OCI-M2 (cell line): ENCODE data around the gene B4GALNT3.

Experiments
- DNase-seq: peaks from one replicate; lab custom pipeline; 2025; ENCODE audit not compliant: unreplicated experiment; lab: John Stamatoyannopoulos, UW

The B4GALNT3 gene

GRCh38 chr12:558580-558979 lies 98.8 kb downstream of the B4GALNT3 start:
- DNase-seq: no peak

GRCh38 chr12:559208-559905 lies 99.6 kb downstream of the B4GALNT3 start:
- no peak for DNase-seq

DNA sequence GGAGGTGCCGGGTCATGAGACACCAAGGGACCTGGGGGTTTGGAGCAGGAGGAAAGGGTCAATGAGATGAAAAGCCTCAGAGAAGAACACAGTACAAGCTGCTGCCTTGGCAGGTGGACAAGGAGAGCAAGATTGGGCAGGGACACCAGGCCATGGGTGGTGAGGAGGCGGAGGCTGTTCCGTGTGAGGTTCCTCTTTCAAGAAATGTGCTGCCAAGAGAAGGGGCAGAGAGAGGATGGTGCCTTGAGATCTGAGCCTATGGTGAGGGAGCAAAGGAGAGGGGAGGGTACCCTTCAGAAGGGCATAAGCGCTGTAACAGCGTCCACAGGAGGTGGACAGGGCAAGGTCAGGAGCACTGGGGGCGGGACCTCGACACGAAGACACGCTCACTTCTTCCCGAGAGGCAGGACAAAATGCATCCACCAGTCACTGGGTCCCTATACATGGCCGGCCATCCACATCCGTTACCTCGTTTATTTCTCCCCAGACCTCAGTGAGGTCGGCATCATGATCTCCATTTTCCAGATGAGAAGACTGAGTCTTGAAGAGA lies 100.2 kb downstream of the B4GALNT3 start:
- no peak for DNase-seq

DNA sequence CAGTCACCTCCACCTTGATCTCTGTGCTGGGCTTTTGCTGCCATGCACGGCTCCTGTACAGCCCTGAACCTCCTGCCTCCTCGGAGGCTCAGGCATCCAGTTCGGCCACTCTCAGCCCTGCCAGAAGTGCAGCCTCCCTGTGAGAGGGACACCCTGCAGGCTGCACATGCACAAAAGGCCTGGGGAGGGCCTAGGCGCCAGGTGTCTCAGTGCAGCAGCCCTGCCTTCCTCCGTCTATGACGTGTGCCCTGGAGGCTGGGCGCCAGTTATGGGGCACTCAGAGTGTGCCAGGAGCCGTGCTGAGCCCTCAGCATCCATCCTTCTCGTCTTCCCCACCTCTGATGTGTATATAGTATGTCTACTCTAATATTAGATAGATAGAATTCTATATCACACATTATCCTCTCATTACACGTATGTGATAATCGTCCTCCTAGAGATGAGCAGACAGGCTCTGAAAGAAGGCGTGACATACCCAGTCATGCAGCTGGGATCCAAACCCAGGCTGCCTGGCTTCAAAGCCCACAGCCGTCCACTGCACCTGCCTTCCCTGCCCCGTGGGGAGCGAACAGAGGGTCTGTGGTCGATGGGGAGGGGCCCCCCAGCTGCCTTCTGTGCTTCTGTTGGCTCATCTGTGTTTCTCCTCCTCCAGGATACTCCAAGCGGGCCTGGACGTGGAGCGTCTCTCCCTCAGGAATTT lies 101.1 kb downstream of the B4GALNT3 start:
- no peak for DNase-seq

DNA sequence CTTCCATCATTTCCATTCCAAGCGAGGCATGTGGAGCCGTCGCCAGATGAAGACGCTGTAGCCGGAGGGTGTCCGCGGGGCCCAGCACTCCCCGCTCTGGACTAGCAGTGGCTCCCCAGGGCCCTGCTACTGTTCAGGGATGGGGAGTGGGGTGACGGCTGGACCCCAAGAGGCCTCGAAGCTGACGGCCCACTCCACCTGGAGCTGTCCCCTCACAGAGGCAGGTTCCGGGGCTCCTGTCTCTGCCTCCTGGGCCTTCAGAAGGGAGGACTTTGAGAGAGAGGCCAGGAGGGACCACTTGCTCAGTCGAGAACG lies 101.6 kb downstream of the B4GALNT3 start:
- no peak for DNase-seq

DNA sequence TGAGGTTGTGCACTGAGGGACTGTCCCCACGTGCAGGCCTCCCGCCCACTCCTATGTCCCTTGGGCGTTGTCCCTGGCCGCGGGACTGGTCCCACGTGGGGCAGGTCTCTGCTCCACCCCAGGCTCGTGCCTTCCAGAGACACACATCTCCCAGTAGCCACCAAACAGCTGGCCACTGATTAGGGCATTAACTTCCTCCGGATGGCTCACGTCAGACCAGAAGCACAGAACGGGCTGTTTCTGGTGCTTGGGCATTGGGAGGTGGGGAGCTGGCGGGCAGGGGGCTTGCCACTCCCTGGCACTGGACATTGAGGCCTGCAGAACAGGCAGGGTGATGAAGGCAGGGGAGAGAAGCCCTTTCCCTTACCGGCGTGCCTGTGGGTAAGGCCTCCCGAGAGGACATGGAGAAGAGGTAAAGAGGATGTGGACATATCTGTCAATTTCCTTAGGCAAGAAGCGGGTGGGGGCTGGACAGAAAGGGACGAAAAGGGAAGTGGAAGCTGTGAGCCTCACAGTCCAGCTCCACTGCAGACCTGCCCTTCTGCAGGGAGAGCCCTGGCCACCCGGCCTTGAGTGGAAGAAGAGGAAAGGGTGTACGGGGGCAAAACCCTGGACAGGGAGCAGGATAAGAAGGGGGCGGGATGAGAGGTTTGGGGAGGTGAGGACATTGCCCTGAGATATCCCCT lies 102.3 kb downstream of the B4GALNT3 start:
- no peak for DNase-seq

DNA sequence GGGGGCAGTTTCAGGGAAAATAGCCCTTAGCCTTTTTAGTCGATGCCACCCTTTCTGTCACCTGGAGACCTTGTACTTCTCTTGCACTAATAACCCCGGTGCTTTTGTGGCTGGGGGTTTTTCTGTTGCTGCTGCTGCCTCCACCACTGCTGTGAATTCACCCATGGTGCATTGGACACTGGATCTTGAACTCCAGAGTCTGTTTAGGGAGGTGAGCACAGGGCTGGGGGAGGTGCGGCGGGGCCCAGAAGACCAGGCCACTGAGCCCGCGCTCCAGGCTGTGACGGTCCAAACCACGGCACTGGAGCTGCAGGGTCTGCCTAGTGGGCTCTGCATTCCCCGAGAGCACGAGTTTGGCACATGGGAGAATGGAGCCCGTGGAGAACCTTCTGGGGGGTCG lies 102.9 kb downstream of the B4GALNT3 start:
- no peak for DNase-seq

GRCh38 chr12:563250-563781 lies 103.6 kb downstream of the B4GALNT3 start:
- DNase-seq: no peak

DNA sequence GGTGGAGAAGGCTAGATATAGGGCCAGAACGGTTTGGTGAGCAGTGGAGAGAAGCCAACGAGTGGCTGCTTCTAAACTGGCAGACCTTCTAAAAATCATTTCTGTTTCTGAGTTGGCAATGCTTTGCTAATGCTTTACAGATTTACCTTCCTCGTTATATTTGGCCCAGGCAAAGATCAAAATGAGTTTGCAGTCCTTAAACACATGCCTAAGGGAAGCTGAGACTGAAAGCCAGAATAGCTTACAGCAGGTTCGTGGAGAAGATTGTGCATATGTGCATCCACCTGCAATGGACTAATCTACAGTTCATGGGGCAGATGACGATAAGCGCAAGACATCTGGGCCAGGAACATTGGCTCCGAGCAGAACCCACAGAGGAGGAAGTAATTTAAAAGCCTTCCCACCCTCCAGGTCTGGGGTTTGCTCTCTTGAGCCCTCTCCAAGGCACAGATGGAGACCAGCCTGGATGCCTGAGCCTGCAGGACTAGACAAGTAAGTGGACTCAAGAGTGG lies 104.1 kb downstream of the B4GALNT3 start:
- DNase-seq: no peak

DNA sequence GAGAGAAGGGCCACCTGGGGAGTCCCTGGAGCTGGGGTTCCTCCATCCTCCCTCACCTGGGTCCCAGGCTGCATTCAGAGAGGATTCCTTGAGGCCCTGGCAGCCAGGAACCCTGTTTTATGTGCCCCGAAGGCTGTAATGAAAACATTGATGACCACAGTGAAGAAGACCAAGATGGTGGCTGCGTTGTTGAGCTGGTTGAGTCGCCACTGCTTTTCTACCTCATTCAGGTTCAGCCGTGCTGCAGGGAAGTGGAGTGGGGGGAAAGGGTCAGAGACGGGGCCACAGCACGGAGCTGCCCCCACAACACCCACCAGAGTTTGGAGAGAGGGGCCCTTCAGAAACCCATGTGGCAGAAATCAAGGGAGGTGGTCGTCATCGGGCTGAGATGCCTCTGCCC lies 105.4 kb downstream of the B4GALNT3 start:
- no peak for DNase-seq

GRCh38 chr12:565589-566105 lies 105.9 kb downstream of the B4GALNT3 start:
- DNase-seq: no peak

GRCh38 chr12:568486-568885 lies 108.7 kb downstream of the B4GALNT3 start:
- DNase-seq: no peak

GRCh38 chr12:569091-569676 lies 109.4 kb downstream of the B4GALNT3 start:
- no peak for DNase-seq

- DNase-seq: no peak
Observed at GRCh38 chr12:569803-570434, 110.2 kb downstream of the B4GALNT3 start.

GRCh38 chr12:570435-570920 lies 110.7 kb downstream of the B4GALNT3 start:
- no peak for DNase-seq

GRCh38 chr12:570921-571794 lies 111.4 kb downstream of the B4GALNT3 start:
- no peak for DNase-seq

- DNase-seq: no peak
Observed at GRCh38 chr12:571795-572531, 112.2 kb downstream of the B4GALNT3 start.

- DNase-seq: no peak
Observed at GRCh38 chr12:572532-572899, 112.8 kb downstream of the B4GALNT3 start.

- no peak for DNase-seq
Observed at GRCh38 chr12:573232-573631, 113.5 kb downstream of the B4GALNT3 start.
